ENCODE results near the gene COL24A1.

COL24A1 gene

GRCh38 chr1:86156566-86157455 is at the start of gene COL24A1:
Gene COL24A1 (minus strand): TSS chr1:86156772. CDS start chr1:86156396, 376 bp downstream.
- in situ Hi-C loops (cut with HindIII; ENCODE audit: low sequenced_read_pairs) = no loop called here

GRCh38 chr1:86205741-86206140 is 49.2 kb upstream of the COL24A1 start:
- in situ Hi-C loops (cut with HindIII; ENCODE audit: low sequenced_read_pairs) = no loop called here

GRCh38 chr1:86202552-86203340 is 46.2 kb upstream of the COL24A1 start:
- in situ Hi-C loops (cut with HindIII; ENCODE audit: low sequenced_read_pairs) = no loop called here

GRCh38 chr1:86201311-86201710 is 44.7 kb upstream of the COL24A1 start:
- in situ Hi-C loops (cut with HindIII; ENCODE audit: low sequenced_read_pairs) = no loop called here

- in situ Hi-C loops (cut with HindIII; ENCODE audit: low sequenced_read_pairs) = no loop called here
These were observed 44.3 kb upstream of the COL24A1 start for GRCh38 chr1:86200901-86201300.

- in situ Hi-C loops (cut with HindIII; ENCODE audit: low sequenced_read_pairs) = no loop called here
These were observed 40.8 kb upstream of the COL24A1 start for GRCh38 chr1:86197206-86197855.

- in situ Hi-C loops (cut with HindIII; ENCODE audit: low sequenced_read_pairs) = no loop called here
These were observed 38.7 kb upstream of the COL24A1 start for GRCh38 chr1:86195281-86195680.

- in situ Hi-C loops (cut with HindIII; ENCODE audit: low sequenced_read_pairs) = no loop called here
These were observed 38.0 kb upstream of the COL24A1 start for GRCh38 chr1:86194491-86195034.

- in situ Hi-C loops (cut with HindIII; ENCODE audit: low sequenced_read_pairs) = no loop called here
These were observed 35.8 kb upstream of the COL24A1 start for GRCh38 chr1:86192417-86192816.

GRCh38 chr1:86191958-86192357 is 35.4 kb upstream of the COL24A1 start:
- in situ Hi-C loops (cut with HindIII; ENCODE audit: low sequenced_read_pairs) = no loop called here

GRCh38 chr1:86190873-86191272 is 34.3 kb upstream of the COL24A1 start:
- in situ Hi-C loops (cut with HindIII; ENCODE audit: low sequenced_read_pairs) = no loop called here

GRCh38 chr1:86184426-86184825 is 27.9 kb upstream of the COL24A1 start:
- in situ Hi-C loops (cut with HindIII; ENCODE audit: low sequenced_read_pairs) = no loop called here

- in situ Hi-C loops (cut with HindIII; ENCODE audit: low sequenced_read_pairs) = no loop called here
These were observed 27.2 kb upstream of the COL24A1 start for GRCh38 chr1:86183810-86184209.

- in situ Hi-C loops (cut with HindIII; ENCODE audit: low sequenced_read_pairs) = no loop called here
These were observed 19.7 kb upstream of the COL24A1 start for GRCh38 chr1:86176226-86176625.

GRCh38 chr1:86175756-86176155 is 19.2 kb upstream of the COL24A1 start:
- in situ Hi-C loops (cut with HindIII; ENCODE audit: low sequenced_read_pairs) = no loop called here

GRCh38 chr1:86169625-86170024 is 13.1 kb upstream of the COL24A1 start:
- in situ Hi-C loops (cut with HindIII; ENCODE audit: low sequenced_read_pairs) = no loop called here

- in situ Hi-C loops (cut with HindIII; ENCODE audit: low sequenced_read_pairs) = no loop called here
These were observed 3.2 kb upstream of the COL24A1 start for GRCh38 chr1:86159800-86160199.

- in situ Hi-C loops (cut with HindIII; ENCODE audit: low sequenced_read_pairs) = no loop called here
These were observed 586 bp downstream of the COL24A1 start for GRCh38 chr1:86155807-86156565.

- in situ Hi-C loops (cut with HindIII; ENCODE audit: low sequenced_read_pairs) = no loop called here
These were observed 1.3 kb downstream of the COL24A1 start for GRCh38 chr1:86155051-86155806.
